Neural cell (in vitro differentiated cells): Measurements from ENCODE around the gene BRD2. TPM values are rescaled to one million over a fixed set of nuclear protein-coding genes. Genes with fewer than 3 reads are reported as not detected.

Experiments used
- H2AFZ ChIP-seq: fragments of 200-600, 300-800 bp; sonication (generic), shearing (Covaris generic); 2 replicates; pipeline ENCODE4 v1.6.0; 2014; ENCODE audit warnings: low read depth, mild to moderate bottlenecking, antibody characterized with exemption, low read length, moderate library complexity
- H3F3A ChIP-seq: fragments of 200-600 bp; shearing (Covaris generic); 2 replicates; pipeline ENCODE4 v1.6.1; 2016; ENCODE audit warnings: mild to moderate bottlenecking, moderate library complexity, mixed read lengths, antibody characterized with exemption, low read length; ENCODE audit not compliant: insufficient read depth, poor library complexity, severe bottlenecking
- H3K27ac ChIP-seq: fragments of 200-600, 300-800 bp; sonication (generic), shearing (Covaris generic); 2 replicates; pipeline ENCODE4 v1.5.1; 2014; ENCODE audit warnings: mild to moderate bottlenecking, low read length, moderate library complexity
- H3K27me3 ChIP-seq: fragments of 300-800, 200-600 bp; sonication (generic), shearing (Covaris generic); 2 replicates; pipeline ENCODE4 v1.6.0; 2014; ENCODE audit warnings: mild to moderate bottlenecking, low read depth, low read length, moderate library complexity; ENCODE audit not compliant: insufficient read depth
- H3K36me3 ChIP-seq: fragments of 300-800, 200-600 bp; sonication (generic), shearing (Covaris generic); 2 replicates; pipeline ENCODE4 v1.5.1; 2014; ENCODE audit warnings: mild to moderate bottlenecking, antibody characterized with exemption, low read length, moderate library complexity; ENCODE audit not compliant: insufficient read depth
- H3K4me2 ChIP-seq: fragments of 300-800, 200-600 bp; sonication (generic), shearing (Covaris generic); 2 replicates; pipeline ENCODE4 v1.6.0; 2014; ENCODE audit warnings: mild to moderate bottlenecking, low read length
- H3K4me3 ChIP-seq: fragments of 300-800, 200-600 bp; sonication (generic), shearing (Covaris generic); 2 replicates; pipeline ENCODE4 v1.5.1; 2014; ENCODE audit warnings: mild to moderate bottlenecking, low read length, moderate library complexity
- H3K79me2 ChIP-seq: fragments of 200-600 bp; shearing (Covaris generic); replicated peaks from 2 replicates; pipeline ENCODE4 v1.6.0; 2014; ENCODE audit warnings: mild to moderate bottlenecking, low read length, moderate library complexity; ENCODE audit not compliant: insufficient read depth
- H3K9ac ChIP-seq: fragments of 300-800, 200-600 bp; sonication (generic), shearing (Covaris generic); 2 replicates; pipeline ENCODE4 v1.6.1; 2016; ENCODE audit warnings: mild to moderate bottlenecking, low read length, mixed read lengths
- H3K9me2 ChIP-seq: fragments of 200-600 bp; shearing (Covaris generic); 2 replicates; pipeline ENCODE4 v1.6.1; 2016; ENCODE audit warnings: mild to moderate bottlenecking, low read length, mixed read lengths; ENCODE audit not compliant: insufficient read depth
- H3K9me3 ChIP-seq: fragments of 200-600, 300-800 bp; sonication (generic), shearing (Covaris generic); 2 replicates; pipeline ENCODE4 v1.6.1; 2016; ENCODE audit warnings: mild to moderate bottlenecking, mixed run types, low read length, moderate library complexity, mixed read lengths
- H4K20me1 ChIP-seq: fragments of 200-600 bp; shearing (Covaris generic); 2 replicates; pipeline ENCODE4 v1.6.1; 2016; ENCODE audit warnings: mild to moderate bottlenecking, mixed run types; ENCODE audit not compliant: insufficient read depth
- EP300 ChIP-seq: fragments of 450-650 bp; conservative IDR thresholded peaks from 2 replicates; pipeline ENCODE4 v1.6.1; 2014; ENCODE audit warnings: antibody characterized with exemption, mild to moderate bottlenecking, moderate library complexity; ENCODE audit not compliant: poor library complexity, severe bottlenecking
- EZH2 ChIP-seq: fragments of 200-600, 300-800 bp; shearing (Covaris generic), sonication (generic); IDR thresholded peaks from 2 replicates; pipeline ENCODE4 v1.6.1; 2014; ENCODE audit warnings: antibody characterized with exemption, low read length, borderline replicate concordance, mild to moderate bottlenecking; ENCODE audit not compliant: insufficient read depth, poor library complexity, severe bottlenecking
- MXI1 ChIP-seq: fragments of 450-650 bp; conservative IDR thresholded peaks from 2 replicates; pipeline ENCODE4 v1.6.1; 2014; ENCODE audit warnings: antibody characterized with exemption, mild to moderate bottlenecking; ENCODE audit not compliant: poor library complexity, severe bottlenecking
- POLR2AphosphoS5 ChIP-seq: IDR thresholded peaks from 2 replicates; pipeline ENCODE4 v1.6.1; 2012
- RAD21 ChIP-seq: fragments of 450-650 bp; conservative IDR thresholded peaks from 2 replicates; pipeline ENCODE4 v1.6.1; 2014; ENCODE audit warnings: antibody characterized with exemption, mild to moderate bottlenecking, moderate library complexity
- SMC3 ChIP-seq: fragments of 450-650 bp; conservative IDR thresholded peaks from 2 replicates; pipeline ENCODE4 v1.6.1; 2014; ENCODE audit warnings: antibody characterized with exemption, mild to moderate bottlenecking, moderate library complexity; ENCODE audit not compliant: poor library complexity
- TAF1 ChIP-seq: IDR thresholded peaks from 2 replicates; pipeline ENCODE4 v1.6.1; 2012; ENCODE audit warnings: low read depth
- polyA plus RNA-seq: library from polyadenylated mRNA; depleted of rRNA; stranded (reverse); fragments of >200 nt; gene quantifications from 2 replicates; pipeline ENCODE4 v1.2.3, GENCODE V29; 2014
- TF ChIP-seq, protein P1 (sequence below): IDR thresholded peaks from 2 replicates; pipeline ENCODE4 v1.6.1; 2012; ENCODE audit warnings: borderline replicate concordance
- TF ChIP-seq, protein P2 (sequence below): fragments of 450-650 bp; IDR thresholded peaks from 2 replicates; pipeline ENCODE4 v1.5.1; 2014; ENCODE audit warnings: antibody characterized with exemption, mild to moderate bottlenecking, moderate library complexity; ENCODE audit not compliant: poor library complexity, severe bottlenecking

BRD2 gene
- polyA plus RNA-seq, 1 donor from 2014 or later: 107 TPM

DNA sequence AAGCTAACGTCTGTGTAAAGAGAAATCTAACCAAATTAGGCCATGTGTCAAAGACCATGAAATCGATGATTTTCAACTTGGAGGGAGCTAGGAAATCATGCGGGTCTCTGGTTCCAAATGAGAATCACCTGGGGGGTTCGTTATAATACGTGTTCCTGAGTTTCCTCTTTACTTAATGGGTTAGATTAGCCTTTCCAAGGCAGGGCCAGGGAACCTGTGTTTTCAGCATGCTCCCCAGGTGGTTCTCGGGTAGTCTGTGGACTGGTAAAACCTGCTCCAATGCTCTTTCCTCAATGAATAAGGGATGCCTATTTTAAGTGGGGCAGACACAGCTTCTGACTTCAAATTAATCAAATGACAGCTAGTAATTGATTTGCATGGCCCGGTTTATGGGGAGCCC lies 42.0 kb downstream of the BRD2 start:
- no peak overlapping the region for H3K4me3 ChIP-seq
- H3K27ac ChIP-seq: no peak overlapping the region
- TF ChIP-seq RAD21: no peak
- TF ChIP-seq SMC3: no peak
- TF ChIP-seq, protein P1, sequence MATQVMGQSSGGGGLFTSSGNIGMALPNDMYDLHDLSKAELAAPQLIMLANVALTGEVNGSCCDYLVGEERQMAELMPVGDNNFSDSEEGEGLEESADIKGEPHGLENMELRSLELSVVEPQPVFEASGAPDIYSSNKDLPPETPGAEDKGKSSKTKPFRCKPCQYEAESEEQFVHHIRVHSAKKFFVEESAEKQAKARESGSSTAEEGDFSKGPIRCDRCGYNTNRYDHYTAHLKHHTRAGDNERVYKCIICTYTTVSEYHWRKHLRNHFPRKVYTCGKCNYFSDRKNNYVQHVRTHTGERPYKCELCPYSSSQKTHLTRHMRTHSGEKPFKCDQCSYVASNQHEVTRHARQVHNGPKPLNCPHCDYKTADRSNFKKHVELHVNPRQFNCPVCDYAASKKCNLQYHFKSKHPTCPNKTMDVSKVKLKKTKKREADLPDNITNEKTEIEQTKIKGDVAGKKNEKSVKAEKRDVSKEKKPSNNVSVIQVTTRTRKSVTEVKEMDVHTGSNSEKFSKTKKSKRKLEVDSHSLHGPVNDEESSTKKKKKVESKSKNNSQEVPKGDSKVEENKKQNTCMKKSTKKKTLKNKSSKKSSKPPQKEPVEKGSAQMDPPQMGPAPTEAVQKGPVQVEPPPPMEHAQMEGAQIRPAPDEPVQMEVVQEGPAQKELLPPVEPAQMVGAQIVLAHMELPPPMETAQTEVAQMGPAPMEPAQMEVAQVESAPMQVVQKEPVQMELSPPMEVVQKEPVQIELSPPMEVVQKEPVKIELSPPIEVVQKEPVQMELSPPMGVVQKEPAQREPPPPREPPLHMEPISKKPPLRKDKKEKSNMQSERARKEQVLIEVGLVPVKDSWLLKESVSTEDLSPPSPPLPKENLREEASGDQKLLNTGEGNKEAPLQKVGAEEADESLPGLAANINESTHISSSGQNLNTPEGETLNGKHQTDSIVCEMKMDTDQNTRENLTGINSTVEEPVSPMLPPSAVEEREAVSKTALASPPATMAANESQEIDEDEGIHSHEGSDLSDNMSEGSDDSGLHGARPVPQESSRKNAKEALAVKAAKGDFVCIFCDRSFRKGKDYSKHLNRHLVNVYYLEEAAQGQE: no peak
- no peak for TF ChIP-seq EZH2
- TF ChIP-seq POLR2AphosphoS5: no peak
- TF ChIP-seq TAF1: no peak
- TF ChIP-seq EP300: no peak
- TF ChIP-seq, protein P2, sequence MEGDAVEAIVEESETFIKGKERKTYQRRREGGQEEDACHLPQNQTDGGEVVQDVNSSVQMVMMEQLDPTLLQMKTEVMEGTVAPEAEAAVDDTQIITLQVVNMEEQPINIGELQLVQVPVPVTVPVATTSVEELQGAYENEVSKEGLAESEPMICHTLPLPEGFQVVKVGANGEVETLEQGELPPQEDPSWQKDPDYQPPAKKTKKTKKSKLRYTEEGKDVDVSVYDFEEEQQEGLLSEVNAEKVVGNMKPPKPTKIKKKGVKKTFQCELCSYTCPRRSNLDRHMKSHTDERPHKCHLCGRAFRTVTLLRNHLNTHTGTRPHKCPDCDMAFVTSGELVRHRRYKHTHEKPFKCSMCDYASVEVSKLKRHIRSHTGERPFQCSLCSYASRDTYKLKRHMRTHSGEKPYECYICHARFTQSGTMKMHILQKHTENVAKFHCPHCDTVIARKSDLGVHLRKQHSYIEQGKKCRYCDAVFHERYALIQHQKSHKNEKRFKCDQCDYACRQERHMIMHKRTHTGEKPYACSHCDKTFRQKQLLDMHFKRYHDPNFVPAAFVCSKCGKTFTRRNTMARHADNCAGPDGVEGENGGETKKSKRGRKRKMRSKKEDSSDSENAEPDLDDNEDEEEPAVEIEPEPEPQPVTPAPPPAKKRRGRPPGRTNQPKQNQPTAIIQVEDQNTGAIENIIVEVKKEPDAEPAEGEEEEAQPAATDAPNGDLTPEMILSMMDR: no peak
- TF ChIP-seq MXI1: no peak
- no peaks in the 10 kb centered on the region for H3K9me2 ChIP-seq
- no peak overlapping the region for H3K4me2 ChIP-seq
- H3K27me3 ChIP-seq: no peaks in the 10 kb centered on the region
- no peak overlapping the region for H2AFZ ChIP-seq
- no peaks in the 10 kb centered on the region for H3K9me3 ChIP-seq
- no peak overlapping the region for H3K9ac ChIP-seq
- no peaks in the 10 kb centered on the region for H3K79me2 ChIP-seq
- H3K36me3 ChIP-seq: no peaks in the 10 kb centered on the region
- no peaks in the 10 kb centered on the region for H4K20me1 ChIP-seq
- H3F3A ChIP-seq: no peaks in the 10 kb centered on the region

DNA sequence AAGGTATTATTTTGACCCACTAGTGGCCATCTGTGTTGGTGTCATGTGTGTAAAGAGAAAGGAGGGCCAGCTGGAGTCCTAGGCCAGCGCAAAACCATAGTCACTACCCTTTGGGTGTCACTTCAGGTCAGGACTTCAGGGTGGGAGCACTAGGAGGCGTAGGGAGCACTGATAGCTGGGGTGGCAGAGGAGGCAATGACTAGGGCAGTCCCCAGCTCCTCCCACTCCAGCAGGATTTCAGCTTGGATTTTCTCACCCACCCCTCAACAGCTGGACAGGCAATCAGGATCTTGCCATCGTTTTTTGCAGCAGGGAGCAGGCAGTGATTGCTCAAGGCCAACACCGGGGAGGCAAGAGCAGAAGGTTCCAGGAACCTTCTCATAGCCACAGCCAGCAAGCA lies 45.2 kb downstream of the BRD2 start:
- H3K27me3 ChIP-seq: no peaks in the 10 kb centered on the region
- no peak overlapping the region for H3K4me3 ChIP-seq
- H3K79me2 ChIP-seq: no peaks in the 10 kb centered on the region
- H2AFZ ChIP-seq: no peak overlapping the region
- no peaks in the 10 kb centered on the region for H3F3A ChIP-seq
- TF ChIP-seq RAD21 (no peak), EZH2 (no peak), POLR2AphosphoS5 (no peak), MXI1 (no peak)
- no peak overlapping the region for H3K9ac ChIP-seq
- H3K36me3 ChIP-seq: no peaks in the 10 kb centered on the region
- no peak overlapping the region for H3K4me2 ChIP-seq
- H4K20me1 ChIP-seq: no peaks in the 10 kb centered on the region
- no peak overlapping the region for H3K27ac ChIP-seq
- no peaks in the 10 kb centered on the region for H3K9me2 ChIP-seq
- no peaks in the 10 kb centered on the region for H3K9me3 ChIP-seq
